ENCODE measurements around the gene HAUS8. TPM values are rescaled to one million over a fixed set of nuclear protein-coding genes. Genes with fewer than 3 reads are reported as not detected.
A peak's percentile ranks its signal among the peaks of the same experiment; 100 is the strongest.

HAUS8 gene
- polyA plus RNA-seq, 3 donors: 2.5 to 9.3 (median 4.4) TPM

DNA sequence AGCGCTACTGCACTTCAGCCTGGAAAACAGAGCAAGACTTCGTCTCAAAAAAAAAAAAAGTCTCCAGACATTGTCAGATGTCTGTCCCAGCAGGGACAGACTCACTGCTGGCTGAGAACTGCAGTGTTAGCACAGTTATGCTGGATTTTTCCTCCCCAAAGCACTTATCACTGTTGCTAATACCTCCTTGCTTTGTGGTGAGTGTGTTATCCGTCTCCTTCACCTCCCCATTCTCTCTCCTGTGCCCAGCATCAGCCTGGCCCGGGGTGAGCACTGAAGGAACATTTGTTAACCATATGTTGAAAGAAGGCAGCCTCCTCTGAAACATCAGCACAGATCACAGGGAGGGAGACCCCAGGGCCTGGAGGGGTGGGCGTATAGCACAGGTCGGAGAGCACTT is 11.6 kb upstream of the HAUS8 start:
- 100% methylated on average over 4 of the region's 6 CpGs for WGBS (ENCODE audit: insufficient coverage)
- H3K9me3 ChIP-seq (replicated peaks in 1 of 2; ENCODE audit: control insufficient read depth in 1 of 2, insufficient read depth in 1 of 2, low read length in 2 of 2): no peaks in the 10 kb centered on the region
- TF ChIP-seq CTCF (IDR thresholded peaks at IDR 0.05): no peak
- H3K4me1 ChIP-seq (ENCODE audit: control insufficient read depth in 1 of 2, insufficient read depth in 2 of 2, low read length in 2 of 2): peaks cover 36 to 45% of the 10 kb centered on the region in 2 donors
- no peak overlapping the region for H2AFZ ChIP-seq (ENCODE audit: insufficient read depth, low read depth, low read length, poor library complexity, severe bottlenecking)
- H3K27me3 ChIP-seq (ENCODE audit: control insufficient read depth in 2 of 2, insufficient read depth in 2 of 2, low read length in 2 of 2): no peaks in the 10 kb centered on the region
- peaks cover 72% of the 10 kb centered on the region for H4K20me1 ChIP-seq (ENCODE audit: insufficient read depth, low read length)
- peaks cover 18 to 56% of the 10 kb centered on the region in 2 donors for H3K36me3 ChIP-seq (replicated peaks in 1 of 2; ENCODE audit: control insufficient read depth in 1 of 2, insufficient read depth in 2 of 2, low read length in 2 of 2)
- Mint-ChIP-seq H3K9me3 (peaks cover 0 to 1% (median 0%) of the 10 kb centered on the region in 7 donors), H3K36me3 (peaks cover 64 to 76% of the 10 kb centered on the region in 2 donors), H3K27ac (peak overlapping the region in 6 of 7 donors; percentile 23 to 88 (median 70)), H3K4me1 (peaks cover 64% of the 10 kb centered on the region), H3K27me3 (ENCODE audit: low read depth in 3 of 3) (peaks cover 0 to 6% (median 2%) of the 10 kb centered on the region in 3 donors), H3K4me3 (no peak overlapping the region)
- no peak overlapping the region for H3K4me3 ChIP-seq (replicated peaks in 1 of 3; ENCODE audit: low read depth in 2 of 3, low read length in 3 of 3)
- no peak for DNase-seq
- H3K27ac ChIP-seq (ENCODE audit: low read depth in 1 of 2, low read length in 2 of 2): peak overlapping the region in 1 of 2 donors; percentile 34
- intact Hi-C loops (cut with micrococcal nuclease): no loop called here
- no peak overlapping the region for H3K9ac ChIP-seq (ENCODE audit: insufficient read depth, low read length, poor library complexity, severe bottlenecking)
- H3K79me2 ChIP-seq (ENCODE audit: insufficient read depth, low read length): peaks cover 98% of the 10 kb centered on the region
- H3K4me2 ChIP-seq (replicated peaks; ENCODE audit: extremely low read depth, low read length, poor library complexity, severe bottlenecking): no peak overlapping the region

GRCh38 chr19:17086120-17086519 is 10.9 kb upstream of the HAUS8 start:
- H3K36me3 Mint-ChIP-seq: peaks cover 67 to 81% of the 10 kb centered on the region in 2 donors
- no peak for DNase-seq
- peaks cover 75% of the 10 kb centered on the region for H4K20me1 ChIP-seq (ENCODE audit: insufficient read depth, low read length)
- peaks cover 0 to 6% (median 2%) of the 10 kb centered on the region in 3 donors for H3K27me3 Mint-ChIP-seq (ENCODE audit: low read depth in 3 of 3)
- H3K9me3 Mint-ChIP-seq: peaks cover 0 to 1% (median 0%) of the 10 kb centered on the region in 7 donors
- H3K4me3 Mint-ChIP-seq: no peak overlapping the region
- no peaks in the 10 kb centered on the region for H3K27me3 ChIP-seq (ENCODE audit: control insufficient read depth in 2 of 2, insufficient read depth in 2 of 2, low read length in 2 of 2)
- no peak overlapping the region for H2AFZ ChIP-seq (ENCODE audit: insufficient read depth, low read depth, low read length, poor library complexity, severe bottlenecking)
- H3K4me1 Mint-ChIP-seq: peaks cover 61% of the 10 kb centered on the region
- H3K9ac ChIP-seq (ENCODE audit: insufficient read depth, low read length, poor library complexity, severe bottlenecking): no peak overlapping the region
- H3K9me3 ChIP-seq (replicated peaks in 1 of 2; ENCODE audit: control insufficient read depth in 1 of 2, insufficient read depth in 1 of 2, low read length in 2 of 2): no peaks in the 10 kb centered on the region
- H3K27ac ChIP-seq (ENCODE audit: low read depth in 1 of 2, low read length in 2 of 2): no peak overlapping the region
- 95% methylated on average over 13 of the region's 14 CpGs for WGBS (ENCODE audit: insufficient coverage)
- H3K4me1 ChIP-seq (ENCODE audit: control insufficient read depth in 1 of 2, insufficient read depth in 2 of 2, low read length in 2 of 2): peaks cover 29 to 42% of the 10 kb centered on the region in 2 donors
- intact Hi-C loops (cut with micrococcal nuclease): no loop called here
- peaks cover 98% of the 10 kb centered on the region for H3K79me2 ChIP-seq (ENCODE audit: insufficient read depth, low read length)
- no peak overlapping the region for H3K4me2 ChIP-seq (replicated peaks; ENCODE audit: extremely low read depth, low read length, poor library complexity, severe bottlenecking)
- TF ChIP-seq CTCF (IDR thresholded peaks at IDR 0.05): no peak
- peak overlapping the region in 3 of 7 donors; percentile 69 to 87 (median 72) for H3K27ac Mint-ChIP-seq
- H3K36me3 ChIP-seq (replicated peaks in 1 of 2; ENCODE audit: control insufficient read depth in 1 of 2, insufficient read depth in 2 of 2, low read length in 2 of 2): peaks cover 18 to 58% of the 10 kb centered on the region in 2 donors
- no peak overlapping the region for H3K4me3 ChIP-seq (replicated peaks in 1 of 3; ENCODE audit: low read depth in 2 of 3, low read length in 3 of 3)
